Fibroblast of pulmonary artery (primary cell): Measurements from ENCODE around the gene NDUFA11.

Experiments
- DNase-seq: peaks from one replicate; pipeline ENCODE4 v3.0.0-alpha.2; 2010; ENCODE audit warnings: low read depth
- H3K4me3 ChIP-seq: replicated peaks from 2 replicates; pipeline ENCODE4 v1.5.1; 2011; ENCODE audit warnings: low read depth, mild to moderate bottlenecking, control low read depth, low read length, moderate library complexity
- CTCF ChIP-seq: IDR thresholded peaks from 2 replicates; pipeline ENCODE4 v1.5.1; 2011; ENCODE audit warnings: mild to moderate bottlenecking, control low read depth, low read length, inconsistent platforms; ENCODE audit errors: missing control alignments

The NDUFA11 gene

GRCh38 chr19:5948752-5949564 is 45.4 kb upstream of the NDUFA11 start:
- no peak overlapping the region for H3K4me3 ChIP-seq
- no peak for DNase-seq
- TF ChIP-seq CTCF = no peak

GRCh38 chr19:5947435-5947834 is 43.8 kb upstream of the NDUFA11 start:
- peak; percentile 84 for DNase-seq
- no peak for TF ChIP-seq CTCF
- peak overlapping the region; percentile 14 for H3K4me3 ChIP-seq

- peak; percentile 71 for DNase-seq
- H3K4me3 ChIP-seq = no peak overlapping the region
- no peak for TF ChIP-seq CTCF
These were observed 40.0 kb upstream of the NDUFA11 start for GRCh38 chr19:5943623-5944022.

GRCh38 chr19:5943045-5943444 is 39.5 kb upstream of the NDUFA11 start:
- TF ChIP-seq CTCF = no peak
- no peak for DNase-seq
- no peak overlapping the region for H3K4me3 ChIP-seq

- no peak for TF ChIP-seq CTCF
- H3K4me3 ChIP-seq = no peak overlapping the region
- DNase-seq = no peak
These were observed 38.1 kb upstream of the NDUFA11 start for GRCh38 chr19:5941673-5942072.

- TF ChIP-seq CTCF = no peak
- DNase-seq = no peak
- H3K4me3 ChIP-seq = no peak overlapping the region
These were observed 36.9 kb upstream of the NDUFA11 start for GRCh38 chr19:5940260-5941208.
